NCI-H2171 (cell line): ENCODE measurements around the gene FBXW10B.
"Not testable (repeated sequence)": the region's sequence is repeated elsewhere in the genome, so short reads cannot be mapped to it uniquely, and the experiment has no call there.

ENCODE experiments used
- DNase-seq: peaks from one replicate; lab custom pipeline; 2025; lab: John Stamatoyannopoulos, UW

Gene FBXW10B, protein sequence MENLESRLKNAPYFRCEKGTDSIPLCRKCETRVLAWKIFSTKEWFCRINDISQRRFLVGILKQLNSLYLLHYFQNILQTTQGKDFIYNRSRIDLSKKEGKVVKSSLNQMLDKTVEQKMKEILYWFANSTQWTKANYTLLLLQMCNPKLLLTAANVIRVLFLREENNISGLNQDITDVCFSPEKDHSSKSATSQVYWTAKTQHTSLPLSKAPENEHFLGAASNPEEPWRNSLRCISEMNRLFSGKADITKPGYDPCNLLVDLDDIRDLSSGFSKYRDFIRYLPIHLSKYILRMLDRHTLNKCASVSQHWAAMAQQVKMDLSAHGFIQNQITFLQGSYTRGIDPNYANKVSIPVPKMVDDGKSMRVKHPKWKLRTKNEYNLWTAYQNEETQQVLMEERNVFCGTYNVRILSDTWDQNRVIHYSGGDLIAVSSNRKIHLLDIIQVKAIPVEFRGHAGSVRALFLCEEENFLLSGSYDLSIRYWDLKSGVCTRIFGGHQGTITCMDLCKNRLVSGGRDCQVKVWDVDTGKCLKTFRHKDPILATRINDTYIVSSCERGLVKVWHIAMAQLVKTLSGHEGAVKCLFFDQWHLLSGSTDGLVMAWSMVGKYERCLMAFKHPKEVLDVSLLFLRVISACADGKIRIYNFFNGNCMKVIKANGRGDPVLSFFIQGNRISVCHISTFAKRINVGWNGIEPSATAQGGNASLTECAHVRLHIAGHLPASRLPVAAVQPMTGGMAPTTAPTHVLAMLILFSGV

DNA sequence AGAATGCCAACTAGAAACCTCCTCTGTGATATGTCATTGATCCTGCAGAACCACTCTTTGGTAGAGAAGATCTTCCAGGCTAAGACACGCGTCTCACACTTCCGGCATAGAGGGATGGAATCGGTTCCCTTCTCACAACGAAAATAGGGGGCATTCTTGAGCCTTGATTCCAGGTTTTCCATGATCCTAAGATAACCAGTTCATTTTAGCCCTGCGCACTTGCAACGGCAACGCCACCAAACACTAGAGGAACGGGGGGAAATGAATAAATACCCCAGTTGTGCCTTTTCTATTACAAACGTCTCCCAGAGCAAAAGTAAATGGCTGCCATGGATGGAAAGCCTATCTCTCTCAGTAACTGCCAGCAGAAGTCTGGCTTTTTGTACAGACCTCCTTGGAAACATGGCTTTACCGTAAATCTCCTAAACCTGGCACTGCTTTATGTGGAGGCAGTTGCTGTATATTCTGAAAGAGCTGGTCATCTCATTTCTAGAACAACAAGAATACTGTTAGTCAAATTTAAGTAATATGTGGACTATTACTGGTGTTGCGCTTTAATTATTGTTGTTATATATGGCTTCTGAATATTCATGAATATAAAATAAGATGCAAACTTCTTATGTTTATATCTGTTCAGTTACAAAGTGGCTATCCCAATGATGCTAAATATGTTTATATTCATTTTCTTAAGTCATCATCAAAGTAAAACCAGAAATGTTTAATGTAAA lies at the start of gene FBXW10B:
TSS of gene FBXW10B (minus strand) at position 374 of the 728 bp plus-strand sequence. CDS start at position 182, 192 bp downstream.
- not testable (repeated sequence) for DNase-seq

GRCh38 chr17:15663691-15664090 lies 44.2 kb upstream of the FBXW10B start:
- DNase-seq = no peak

DNA sequence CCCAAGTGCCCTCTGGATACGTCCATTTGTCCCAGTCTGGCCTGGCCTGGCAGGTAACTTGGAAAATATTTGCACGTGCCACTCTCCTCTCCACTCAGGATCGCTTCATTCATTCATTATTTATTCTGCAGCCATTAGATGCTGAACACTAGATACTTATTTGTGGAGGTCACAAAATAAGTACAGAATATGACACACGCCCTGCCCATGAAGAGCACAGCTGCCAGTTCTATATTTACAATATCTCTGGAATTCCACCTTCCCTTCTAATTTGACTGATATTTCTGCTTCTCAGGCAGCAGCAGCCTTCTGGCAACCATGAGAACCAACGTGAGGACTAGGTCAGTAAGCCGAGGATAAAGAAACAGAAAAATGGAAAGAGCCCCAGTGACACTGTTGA lies 43.7 kb upstream of the FBXW10B start:
- no peak for DNase-seq

DNA sequence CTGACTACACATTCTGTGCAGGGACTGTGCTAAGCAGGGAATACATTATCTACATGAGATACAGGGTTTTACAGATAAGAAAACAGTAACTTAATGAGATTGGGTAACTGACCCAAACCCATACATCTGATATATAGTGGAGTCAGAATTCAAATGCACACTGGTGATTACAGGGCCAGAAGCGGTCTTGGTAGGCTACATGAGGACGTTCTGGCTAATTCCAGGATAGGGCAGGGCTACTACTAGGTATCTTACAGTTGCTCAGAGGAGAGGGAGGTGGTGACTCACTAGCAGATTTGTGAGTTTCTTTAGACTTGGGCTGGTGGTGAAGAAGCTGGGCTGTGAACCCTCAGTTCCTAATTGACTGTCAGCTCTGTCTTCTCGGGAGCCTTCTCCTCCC lies 43.2 kb upstream of the FBXW10B start:
- DNase-seq = no peak

DNA sequence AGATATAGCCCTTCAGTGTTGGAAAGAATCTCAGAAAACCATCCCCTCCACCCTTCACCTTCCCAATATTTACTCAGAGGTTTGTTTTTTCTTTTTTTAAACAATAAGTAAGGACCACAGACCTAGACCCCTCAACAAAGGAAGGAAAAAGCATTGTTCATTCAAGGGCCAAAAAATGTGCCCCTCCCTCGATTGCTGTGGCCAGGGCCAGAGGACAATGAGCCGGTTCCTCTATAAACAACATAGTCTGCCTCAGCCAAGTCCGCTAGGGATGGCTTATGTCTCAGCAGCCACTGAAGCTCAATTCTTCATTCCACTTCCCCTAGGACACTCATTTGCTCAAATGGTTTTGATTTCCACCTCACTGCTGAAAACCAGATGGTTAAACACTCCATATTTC lies 40.6 kb upstream of the FBXW10B start:
- no peak for DNase-seq

DNA sequence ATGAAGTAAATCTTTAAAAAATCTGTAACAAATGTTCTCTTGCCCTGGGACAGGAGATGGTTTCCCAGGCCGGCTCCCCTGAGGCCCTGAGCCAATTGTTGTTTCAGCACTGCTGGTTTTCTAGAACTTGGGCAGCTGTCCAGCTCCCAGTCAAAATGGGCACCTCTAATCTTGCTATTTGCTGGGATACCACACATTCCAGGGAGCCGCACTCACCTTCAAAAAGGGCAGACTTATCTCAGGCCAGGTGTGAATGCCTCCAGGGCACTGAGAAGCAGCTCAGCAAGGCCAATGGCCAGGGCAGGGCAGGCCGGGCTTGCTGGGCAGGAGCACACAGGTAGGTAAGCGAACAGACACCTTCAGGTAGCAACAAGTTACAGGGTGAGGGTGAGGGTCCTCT lies 40.2 kb upstream of the FBXW10B start:
- no peak for DNase-seq

GRCh38 chr17:15659236-15659635 lies 39.7 kb upstream of the FBXW10B start:
- no peak for DNase-seq

DNA sequence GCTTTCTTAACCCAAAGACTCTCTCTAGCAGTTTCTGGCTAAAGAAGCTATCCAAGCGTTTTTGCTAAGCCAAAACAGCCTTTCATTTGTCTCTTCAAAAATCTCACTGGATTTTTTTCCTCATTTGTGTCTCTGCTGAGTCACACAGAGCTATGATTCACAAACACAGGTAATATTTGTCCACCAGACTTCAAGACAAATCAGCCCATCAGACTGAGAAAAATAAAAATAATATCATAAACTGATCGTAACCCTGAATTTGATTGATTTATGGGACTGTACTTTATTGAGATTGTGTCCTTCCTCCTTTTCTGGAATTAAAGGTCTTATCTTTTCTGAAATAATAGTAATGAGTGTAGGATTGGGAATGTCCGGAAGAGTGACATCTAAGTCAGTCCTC lies 38.8 kb upstream of the FBXW10B start:
- DNase-seq = no peak

DNA sequence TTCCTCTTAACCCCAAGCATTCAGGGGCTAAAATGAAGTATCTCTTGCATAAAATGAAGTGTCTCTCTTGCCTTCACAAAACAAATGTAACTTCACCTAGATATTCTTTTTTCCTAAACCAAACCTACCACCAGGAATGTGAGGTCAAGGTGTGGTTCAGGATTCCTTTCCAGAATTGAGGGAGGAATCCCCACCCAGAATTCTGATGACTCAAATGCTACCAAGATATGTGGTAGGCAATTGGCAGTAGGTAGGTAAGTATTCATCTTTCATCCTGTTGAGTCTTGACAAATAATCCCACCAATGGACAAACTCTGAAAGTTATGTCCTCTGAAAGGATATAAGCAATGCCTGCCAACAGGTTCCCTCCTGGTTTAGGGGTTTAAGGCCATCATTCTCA lies 38.4 kb upstream of the FBXW10B start:
- no peak for DNase-seq

GRCh38 chr17:15654886-15655561 lies 35.5 kb upstream of the FBXW10B start:
- no peak for DNase-seq

GRCh38 chr17:15654401-15654800 lies 34.9 kb upstream of the FBXW10B start:
- DNase-seq = not testable (repeated sequence)

GRCh38 chr17:15652960-15653359 lies 33.5 kb upstream of the FBXW10B start:
- DNase-seq = no peak

GRCh38 chr17:15651583-15652110 lies 32.1 kb upstream of the FBXW10B start:
- DNase-seq = peak; percentile 59

- DNase-seq = no peak
Measured at GRCh38 chr17:15650741-15651582, 31.5 kb upstream of the FBXW10B start.

GRCh38 chr17:15649861-15650421 lies 30.4 kb upstream of the FBXW10B start:
- no peak for DNase-seq

GRCh38 chr17:15648386-15648785 lies 28.9 kb upstream of the FBXW10B start:
- no peak for DNase-seq

DNA sequence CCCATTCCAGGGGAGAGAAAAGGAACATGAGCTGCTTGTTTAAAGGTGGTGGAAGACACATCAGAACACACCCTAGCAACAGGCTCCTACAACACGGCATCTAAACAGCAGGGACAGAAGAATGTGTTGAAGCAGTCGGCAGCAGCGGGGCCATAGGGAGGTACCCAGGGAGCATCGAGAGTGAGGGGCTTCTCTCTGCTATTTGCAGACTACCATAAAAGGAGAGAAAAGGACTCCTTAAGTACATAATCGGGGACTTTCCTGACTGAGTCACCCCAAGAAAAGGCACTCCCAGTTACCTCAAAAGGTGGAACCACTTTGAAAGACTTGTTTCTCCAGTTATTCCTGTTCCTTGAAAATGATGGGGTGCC lies 26.4 kb upstream of the FBXW10B start:
- not testable (repeated sequence) for DNase-seq

DNA sequence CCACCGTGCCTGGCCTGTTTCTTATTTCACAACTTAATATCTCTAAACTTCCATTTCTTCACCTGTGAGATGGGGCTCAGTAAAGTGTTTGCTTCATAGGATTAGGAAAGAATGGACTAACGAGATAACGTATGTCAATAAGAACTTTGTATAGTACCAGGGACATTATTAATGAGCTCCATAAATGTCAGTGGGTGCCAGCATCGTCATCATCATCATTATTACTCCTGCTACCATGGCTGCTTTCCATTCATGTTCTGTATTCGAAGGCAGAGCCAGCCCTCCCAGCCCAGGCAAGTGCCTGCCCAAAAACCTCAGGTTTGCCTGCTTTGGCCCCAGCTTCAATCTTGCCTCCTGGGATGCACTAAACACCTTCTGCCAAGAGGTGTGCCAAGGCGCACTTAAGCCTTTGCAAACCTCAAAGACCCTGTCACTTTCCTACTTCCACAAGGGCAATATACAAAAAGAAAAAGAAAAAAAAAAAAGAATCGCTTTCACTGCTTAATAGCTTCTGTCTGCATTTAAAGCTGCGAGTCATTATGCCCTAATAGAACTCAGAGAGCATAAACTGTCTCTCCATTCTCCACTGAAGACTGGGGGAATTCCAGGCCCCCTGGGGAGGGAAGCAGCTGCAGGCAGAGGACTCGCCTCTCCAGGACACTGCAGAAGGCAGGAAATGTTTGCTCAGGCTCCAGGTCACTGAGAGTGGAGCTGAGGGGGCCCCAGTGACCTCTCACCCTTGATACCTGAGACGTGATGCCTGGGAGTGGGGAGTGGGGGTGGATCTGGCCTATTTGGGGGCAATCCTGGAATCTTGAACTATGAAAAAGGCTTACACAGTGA lies 25.8 kb upstream of the FBXW10B start:
- not testable (repeated sequence) for DNase-seq

DNA sequence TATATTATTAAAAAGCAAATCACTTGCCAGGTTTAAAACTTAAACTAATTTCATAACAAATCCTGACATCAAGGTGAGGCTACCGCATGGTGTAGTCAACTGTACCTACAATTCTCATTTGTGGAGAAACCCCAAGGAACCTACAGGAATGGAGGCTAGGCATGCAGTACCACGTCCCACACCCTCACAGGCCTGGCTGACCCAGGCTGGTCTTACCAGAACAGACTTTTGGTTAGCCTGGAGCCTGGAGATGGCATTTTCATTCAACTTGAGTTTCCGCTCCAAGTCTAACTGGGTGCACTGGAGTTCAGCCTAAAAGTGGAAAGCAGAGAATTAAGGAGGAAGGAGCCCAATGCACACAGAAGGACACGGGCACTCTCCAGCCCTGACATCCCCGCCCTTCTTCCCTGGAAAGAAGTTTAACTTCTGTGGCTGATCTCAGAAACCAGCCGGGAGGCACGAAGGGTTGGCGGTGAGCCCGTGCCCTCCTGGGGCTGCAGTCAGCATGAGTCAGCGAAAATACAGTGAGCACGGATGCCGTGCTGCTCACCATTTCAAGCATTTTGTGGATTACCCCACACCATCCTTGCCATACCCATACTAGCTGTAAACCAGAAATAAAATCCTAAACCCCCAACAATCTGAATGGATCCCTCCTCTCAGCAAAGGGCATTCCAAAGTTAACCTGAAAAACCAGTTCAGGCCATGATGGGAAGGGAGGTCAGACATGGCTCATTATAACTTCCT lies 23.2 kb upstream of the FBXW10B start:
- DNase-seq = not testable (repeated sequence)
